Measurements from ENCODE around the gene APOM. TPM values are rescaled to one million over a fixed set of nuclear protein-coding genes. Genes with fewer than 3 reads are reported as not detected.

APOM gene
- total RNA-seq (2022) (2.6 and 3.6 TPM in 2 replicates), Bru-seq, nascent RNA (percentile 53 among the genes with signal in this experiment), BruChase-seq, experiment 1, labeled RNA remaining after a 6-hour chase (percentile 43 among the genes with signal in this experiment), BruChase-seq, experiment 2, labeled RNA remaining after a 2-hour chase (percentile 35 among the genes with signal in this experiment)
- long read RNA-seq, partial matches to known transcripts, result 0 of 3 reads
- long read RNA-seq, other reads (novel, unspliced or antisense), result 0 of 3 reads

DNA sequence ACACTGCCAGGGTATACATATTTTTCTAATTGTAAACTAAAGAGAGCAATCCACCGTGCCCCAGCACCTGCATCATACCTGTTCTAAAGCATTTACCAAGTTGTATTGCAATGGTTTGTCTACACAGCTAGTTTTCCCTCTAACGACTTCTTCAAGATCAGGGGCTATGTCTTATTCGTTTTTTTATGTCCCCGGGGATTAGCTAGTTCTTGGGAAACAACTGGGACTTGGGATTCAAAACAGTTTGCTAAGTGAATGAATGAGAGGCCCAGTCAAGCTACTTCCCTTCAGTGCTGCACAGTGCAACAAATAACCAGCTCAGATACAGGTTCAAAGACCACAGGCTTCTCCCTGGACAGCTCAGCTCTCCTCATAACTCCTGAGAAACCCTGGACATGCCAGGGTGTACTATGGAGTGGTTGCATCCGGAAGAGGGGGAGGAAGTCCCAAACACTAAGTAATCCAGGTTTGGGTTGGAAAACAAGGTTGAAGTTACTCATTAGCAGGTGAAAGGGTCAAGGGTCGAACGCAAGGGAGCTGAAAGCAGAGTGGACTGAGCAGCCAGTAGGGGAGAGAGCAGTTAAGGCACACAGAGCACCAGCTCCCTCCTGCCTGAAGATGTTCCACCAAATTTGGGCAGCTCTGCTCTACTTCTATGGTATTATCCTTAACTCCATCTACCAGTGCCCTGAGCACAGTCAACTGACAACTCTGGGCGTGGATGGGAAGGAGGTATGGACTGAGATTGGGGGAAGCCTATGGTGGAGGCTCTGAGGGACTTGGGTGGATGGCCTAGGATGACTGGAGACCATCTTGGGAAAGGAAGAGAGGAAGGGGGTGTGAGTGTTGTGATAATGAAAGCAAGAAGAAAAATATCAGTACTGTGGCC, at the start of gene APOM:
TSS of gene APOM (plus strand) at position 546 of the 889 bp plus-strand sequence. CDS start at position 619, 73 bp downstream.
- no peak for DNase-seq
- CTCF ChIA-PET, result interaction anchor here (1.1 to 1.2 kb wide), 2 partner anchors 31 to 35 kb away, joined by 3 to 5 read pairs; partner anchors contain the start of gene PRRC2A

DNA sequence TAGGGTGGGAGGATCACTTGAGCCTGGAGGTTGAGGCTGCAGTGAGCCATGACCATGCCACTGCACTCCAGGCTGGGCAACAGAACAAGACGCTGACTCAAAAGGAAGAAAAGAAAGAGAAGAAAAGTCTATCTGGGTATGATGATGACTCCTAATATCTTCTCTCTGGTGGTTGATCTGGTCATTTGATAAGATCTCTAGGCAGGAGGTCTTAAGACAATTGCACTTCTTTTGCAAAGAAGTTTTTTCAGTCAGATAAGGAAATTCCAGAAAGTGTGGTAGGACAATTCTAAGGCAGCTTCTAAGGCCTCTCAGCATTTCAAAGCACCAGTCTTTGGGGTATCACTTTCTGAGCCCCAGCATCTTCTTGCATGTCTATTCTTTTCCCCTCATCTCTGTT, 48.4 kb upstream of the APOM start:
- intact Hi-C loops (cut with micrococcal nuclease; ENCODE audit: unreplicated experiment), result no loop called here
- CTCF ChIA-PET, result interaction anchor here (0.6 to 1.2 kb wide), 2 partner anchors 8 to 45 kb away, joined by 4 to 5 read pairs; no protein-coding TSS in a partner anchor
- Mint-ChIP-seq H3K4me1 (ENCODE audit: low read depth, unreplicated experiment) (no peaks in the 10 kb centered on the region), H3K9me3 (ENCODE audit: low read depth, unreplicated experiment) (no peaks in the 10 kb centered on the region), H3K36me3 (ENCODE audit: insufficient read depth, unreplicated experiment) (no peaks in the 10 kb centered on the region), H3K4me3 (ENCODE audit: low read depth, unreplicated experiment) (no peak overlapping the region), H3K27ac (ENCODE audit: unreplicated experiment) (no peak overlapping the region), H3K27me3 (ENCODE audit: unreplicated experiment) (peaks cover 43% of the 10 kb centered on the region)
- no TSS peak for BruUV-seq (replicated peaks)
- DNase-seq, result no peak
- TF ChIP-seq, protein P1, sequence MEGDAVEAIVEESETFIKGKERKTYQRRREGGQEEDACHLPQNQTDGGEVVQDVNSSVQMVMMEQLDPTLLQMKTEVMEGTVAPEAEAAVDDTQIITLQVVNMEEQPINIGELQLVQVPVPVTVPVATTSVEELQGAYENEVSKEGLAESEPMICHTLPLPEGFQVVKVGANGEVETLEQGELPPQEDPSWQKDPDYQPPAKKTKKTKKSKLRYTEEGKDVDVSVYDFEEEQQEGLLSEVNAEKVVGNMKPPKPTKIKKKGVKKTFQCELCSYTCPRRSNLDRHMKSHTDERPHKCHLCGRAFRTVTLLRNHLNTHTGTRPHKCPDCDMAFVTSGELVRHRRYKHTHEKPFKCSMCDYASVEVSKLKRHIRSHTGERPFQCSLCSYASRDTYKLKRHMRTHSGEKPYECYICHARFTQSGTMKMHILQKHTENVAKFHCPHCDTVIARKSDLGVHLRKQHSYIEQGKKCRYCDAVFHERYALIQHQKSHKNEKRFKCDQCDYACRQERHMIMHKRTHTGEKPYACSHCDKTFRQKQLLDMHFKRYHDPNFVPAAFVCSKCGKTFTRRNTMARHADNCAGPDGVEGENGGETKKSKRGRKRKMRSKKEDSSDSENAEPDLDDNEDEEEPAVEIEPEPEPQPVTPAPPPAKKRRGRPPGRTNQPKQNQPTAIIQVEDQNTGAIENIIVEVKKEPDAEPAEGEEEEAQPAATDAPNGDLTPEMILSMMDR (IDR thresholded peaks at IDR 0.05; ENCODE audit: unreplicated experiment), result no peak

More for the DNA sequence above, at the start of gene APOM:
- BruUV-seq (replicated peaks), result no TSS peak
- Mint-ChIP-seq H3K4me3 (ENCODE audit: low read depth, unreplicated experiment) (peak within 1 kb of the TSS; percentile 42), H3K27me3 (ENCODE audit: unreplicated experiment) (no peaks in the 10 kb centered on the region), H3K9me3 (ENCODE audit: low read depth, unreplicated experiment) (no peaks in the 10 kb centered on the region), H3K36me3 (ENCODE audit: insufficient read depth, unreplicated experiment) (peaks cover 80% of the 10 kb centered on the region), H3K27ac (ENCODE audit: unreplicated experiment) (peak within 1 kb of the TSS; percentile 18), H3K4me1 (ENCODE audit: low read depth, unreplicated experiment) (peaks cover 53% of the 10 kb centered on the region)
- intact Hi-C loops (cut with micrococcal nuclease; ENCODE audit: unreplicated experiment), result no loop called here
- TF ChIP-seq, protein P1 (IDR thresholded peaks at IDR 0.05; ENCODE audit: unreplicated experiment), result no peak

DNA sequence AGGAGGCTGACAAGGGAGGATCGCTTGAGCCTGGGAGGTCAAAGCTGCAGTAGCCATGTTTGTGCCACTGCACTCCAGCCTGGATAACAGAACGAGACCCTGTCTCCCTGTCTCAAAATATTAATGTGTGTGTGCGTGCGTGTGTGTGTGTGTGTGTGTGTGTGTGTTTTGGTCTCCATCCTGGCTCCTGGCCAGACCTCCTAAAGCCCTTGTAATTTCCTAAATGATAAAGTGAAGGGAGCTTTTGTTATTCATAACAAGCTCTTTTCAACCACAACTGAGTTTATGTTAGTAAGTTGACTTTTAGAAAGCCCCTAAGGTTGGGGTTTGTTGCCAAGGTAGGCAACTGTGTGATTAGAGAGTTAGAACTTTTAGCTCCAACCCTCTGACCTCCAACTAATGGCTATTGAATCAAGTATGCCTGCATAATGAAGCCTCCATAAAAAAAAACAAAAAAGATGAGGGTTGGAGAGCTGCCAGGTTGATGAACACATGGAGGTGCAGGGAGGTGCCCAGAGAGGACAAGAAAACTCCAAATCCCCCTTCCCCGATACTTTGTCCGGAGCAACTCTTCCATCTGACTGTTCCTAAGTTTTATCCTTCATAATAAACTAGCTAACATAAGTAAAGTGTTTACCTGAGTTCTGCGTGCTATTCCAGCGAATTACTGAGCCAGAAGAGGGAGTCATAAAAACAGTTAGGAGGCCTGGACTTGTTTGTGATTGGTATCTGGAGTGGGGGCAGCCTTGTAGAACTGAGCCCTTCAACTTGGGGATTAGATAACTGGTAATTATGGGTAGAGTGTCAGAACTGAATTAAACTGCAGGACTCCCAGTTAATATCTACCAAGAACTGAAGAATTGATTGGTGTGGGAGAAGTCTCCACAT, 45.9 kb upstream of the APOM start:
- H3K27ac Mint-ChIP-seq (ENCODE audit: unreplicated experiment), result no peak overlapping the region
- H3K4me1 Mint-ChIP-seq (ENCODE audit: low read depth, unreplicated experiment), result no peaks in the 10 kb centered on the region
- intact Hi-C loops (cut with micrococcal nuclease; ENCODE audit: unreplicated experiment), result no loop called here
- CTCF ChIA-PET, result interaction anchor here (0.7 to 1.3 kb wide), 4 partner anchors 11 to 218 kb away, joined by 3 to 6 read pairs (median 3); no protein-coding TSS in a partner anchor
- no peak overlapping the region for H3K4me3 Mint-ChIP-seq (ENCODE audit: low read depth, unreplicated experiment)
- no TSS peak for BruUV-seq (replicated peaks)
- no peak for DNase-seq
- no peaks in the 10 kb centered on the region for H3K36me3 Mint-ChIP-seq (ENCODE audit: insufficient read depth, unreplicated experiment)
- TF ChIP-seq, protein P1 (IDR thresholded peaks at IDR 0.05; ENCODE audit: unreplicated experiment), result no peak
- H3K9me3 Mint-ChIP-seq (ENCODE audit: low read depth, unreplicated experiment), result no peaks in the 10 kb centered on the region
- peaks cover 33% of the 10 kb centered on the region for H3K27me3 Mint-ChIP-seq (ENCODE audit: unreplicated experiment)

DNA sequence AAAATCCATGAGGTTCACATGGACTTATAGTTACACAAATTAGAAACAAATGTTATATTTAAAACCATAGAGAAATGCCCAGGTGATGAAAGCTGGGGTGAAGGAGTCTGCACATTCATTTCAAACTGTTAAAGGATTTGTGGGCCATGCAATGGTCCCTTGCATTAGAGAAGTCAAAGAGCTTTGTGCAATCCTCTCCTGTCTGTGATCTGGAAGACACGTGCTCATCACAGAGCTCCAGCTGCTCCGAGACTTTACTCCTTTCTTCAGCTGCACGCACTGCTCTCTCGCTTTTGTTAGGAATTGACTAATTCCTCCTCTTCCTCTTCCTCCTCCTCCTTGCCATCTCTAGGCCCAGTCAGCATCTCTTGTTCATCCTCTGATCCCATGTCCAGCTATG, 44.7 kb upstream of the APOM start:
- BruUV-seq (replicated peaks), result no TSS peak
- DNase-seq, result no peak
- Mint-ChIP-seq H3K27ac (ENCODE audit: unreplicated experiment) (no peak overlapping the region), H3K36me3 (ENCODE audit: insufficient read depth, unreplicated experiment) (no peaks in the 10 kb centered on the region), H3K27me3 (ENCODE audit: unreplicated experiment) (peaks cover 42% of the 10 kb centered on the region), H3K4me3 (ENCODE audit: low read depth, unreplicated experiment) (no peak overlapping the region), H3K4me1 (ENCODE audit: low read depth, unreplicated experiment) (no peaks in the 10 kb centered on the region), H3K9me3 (ENCODE audit: low read depth, unreplicated experiment) (no peaks in the 10 kb centered on the region)
- intact Hi-C loops (cut with micrococcal nuclease; ENCODE audit: unreplicated experiment), result no loop called here
- CTCF ChIA-PET, result interaction anchor here (0.7 to 1.0 kb wide), 2 partner anchors 13 to 244 kb away, joined by 4 read pairs; no protein-coding TSS in a partner anchor
- TF ChIP-seq, protein P1 (IDR thresholded peaks at IDR 0.05; ENCODE audit: unreplicated experiment), result no peak

Data from Calu3 (cell line).